NCI-H2081 (cell line): ENCODE results near the gene GSTA2.
"Not testable (repeated sequence)": the region's sequence is repeated elsewhere in the genome, so short reads cannot be mapped to it uniquely, and the experiment has no call there.

Experiments
- DNase-seq, 2 experiments: peaks; one replicate each; lab custom pipeline; 2025; lab: John Stamatoyannopoulos, UW

GSTA2 gene

GRCh38 chr6:52763322-52763916, at the start of gene GSTA2:
GSTA2 (minus strand) TSS chr6:52763475; CDS start chr6:52757947, 5,528 bp downstream.
- DNase-seq, result not testable (repeated sequence)

- not testable (repeated sequence) for DNase-seq
Measured at GRCh38 chr6:52809777-52810176, 46.5 kb upstream of the GSTA2 start.

- DNase-seq, result no peak
Measured at GRCh38 chr6:52808660-52809059, 45.4 kb upstream of the GSTA2 start.

GRCh38 chr6:52803668-52804255, 40.5 kb upstream of the GSTA2 start, which contains the start of gene GSTA1:
GSTA1 (minus strand) TSS chr6:52803816; CDS start chr6:52799267, 4,549 bp downstream.
- not testable (repeated sequence) for DNase-seq

- DNase-seq, result no peak
Measured at GRCh38 chr6:52802806-52803205, 39.5 kb upstream of the GSTA2 start.

DNA sequence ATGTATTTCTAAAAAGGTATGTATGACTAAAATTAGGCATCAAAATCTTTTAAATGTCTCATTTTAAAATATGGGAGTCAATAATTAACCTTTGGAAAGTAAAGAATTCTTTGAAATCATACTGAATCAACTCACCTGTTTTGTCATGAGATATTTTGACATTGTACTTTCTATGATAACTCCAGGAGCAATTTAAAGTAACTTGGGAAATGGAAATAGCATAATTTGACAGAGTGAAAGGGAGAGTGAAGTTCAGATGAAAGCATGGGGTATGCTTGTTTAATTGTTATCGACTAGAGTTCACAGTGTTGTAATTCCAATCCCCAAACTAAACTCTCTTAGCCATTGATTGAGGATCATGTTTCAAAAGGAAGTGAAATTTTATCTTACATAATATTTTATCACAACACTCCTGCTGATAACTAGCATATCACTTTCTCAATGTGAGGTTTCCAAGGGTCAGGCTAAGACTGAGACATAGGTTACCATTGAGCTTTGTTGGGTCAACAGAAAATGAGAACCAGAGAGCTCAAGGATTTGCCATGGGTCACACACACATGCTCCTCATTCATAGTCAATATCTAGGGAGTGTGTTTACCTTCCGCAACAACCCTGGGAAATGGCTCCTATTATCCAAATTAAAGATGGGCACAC, 38.0 kb upstream of the GSTA2 start:
- no peak for DNase-seq

- not testable (repeated sequence) for DNase-seq
Measured at GRCh38 chr6:52799272-52799671, 36.0 kb upstream of the GSTA2 start.

- not testable (repeated sequence) for DNase-seq
Measured at GRCh38 chr6:52794366-52794765, 31.1 kb upstream of the GSTA2 start.

GRCh38 chr6:52790861-52791260, 27.6 kb upstream of the GSTA2 start:
- no peak for DNase-seq

- not testable (repeated sequence) for DNase-seq
Measured at GRCh38 chr6:52789658-52790057, 26.4 kb upstream of the GSTA2 start.

GRCh38 chr6:52788478-52788877, 25.2 kb upstream of the GSTA2 start:
- DNase-seq, result no peak

DNA sequence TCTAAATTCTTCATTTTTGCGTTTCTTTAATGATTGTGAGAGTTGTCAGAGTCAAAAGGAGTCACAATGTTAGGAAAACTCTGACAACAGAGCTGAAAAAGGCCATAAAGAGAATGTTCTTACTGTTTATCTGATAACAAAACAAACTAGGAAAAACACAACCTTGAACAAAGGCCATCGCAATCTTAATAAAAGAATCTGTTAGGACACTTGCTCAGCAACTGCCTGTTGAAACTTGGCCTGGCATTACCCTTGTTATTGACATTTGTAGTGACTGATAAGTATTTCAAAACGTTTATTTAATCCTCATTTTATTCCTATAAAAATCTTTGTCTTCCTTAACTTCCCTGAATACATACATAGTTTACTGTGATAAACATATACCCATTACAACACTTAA, 24.6 kb upstream of the GSTA2 start:
- DNase-seq, result no peak

- no peak for DNase-seq
Measured at GRCh38 chr6:52786249-52786956, 23.1 kb upstream of the GSTA2 start.

GRCh38 chr6:52782696-52783274, 19.5 kb upstream of the GSTA2 start:
- peak in 1 of 2 experiments; percentile 33 for DNase-seq

DNA sequence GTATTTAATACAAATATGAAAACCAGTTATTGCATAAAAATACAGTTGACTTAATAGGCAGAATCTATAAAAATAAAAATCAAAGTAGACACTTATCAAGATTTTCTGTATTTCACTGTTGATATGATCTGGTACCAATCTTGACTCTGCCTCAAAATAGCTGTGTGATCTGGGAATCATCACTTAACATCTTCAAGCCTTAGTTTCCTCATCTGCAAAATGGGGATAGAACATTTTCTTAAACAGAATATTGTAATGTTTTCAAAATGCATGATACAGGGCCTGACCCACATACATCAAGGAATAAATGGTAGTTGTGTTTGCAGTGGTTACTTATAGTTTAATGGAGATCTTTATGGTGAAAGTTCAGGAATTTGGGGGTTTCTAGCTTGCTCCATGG, 18.9 kb upstream of the GSTA2 start:
- DNase-seq, result not testable (repeated sequence)

- no peak for DNase-seq
Measured at GRCh38 chr6:52779237-52779636, 16.0 kb upstream of the GSTA2 start.

- not testable (repeated sequence) for DNase-seq
Measured at GRCh38 chr6:52776711-52777351, 13.6 kb upstream of the GSTA2 start.

DNA sequence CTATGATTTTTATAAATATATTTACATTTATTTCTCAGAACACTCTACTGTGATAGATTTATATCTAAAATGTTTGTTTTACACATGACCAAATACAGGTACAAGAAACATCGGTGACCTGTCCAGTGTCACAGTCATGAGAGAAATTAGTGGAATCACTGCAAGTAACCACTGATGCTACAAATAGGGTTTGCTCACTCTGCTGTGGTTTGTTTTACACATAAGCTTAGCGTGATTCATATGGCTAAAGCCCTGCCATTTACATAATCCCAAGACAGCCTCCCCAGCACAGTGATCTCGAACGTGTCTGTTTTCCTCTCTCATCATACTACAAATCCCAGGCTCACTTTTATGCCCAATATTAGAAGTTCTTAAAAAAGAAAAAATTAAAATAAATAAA, 6.1 kb upstream of the GSTA2 start:
- not testable (repeated sequence) for DNase-seq

- not testable (repeated sequence) for DNase-seq
Measured at GRCh38 chr6:52767658-52768057, 4.4 kb upstream of the GSTA2 start.

GRCh38 chr6:52761673-52762491, 1.4 kb downstream of the GSTA2 start:
- DNase-seq, result not testable (repeated sequence)
